ENCODE measurements around the gene LIPT2. TPM values are rescaled to one million over a fixed set of nuclear protein-coding genes. Genes with fewer than 3 reads are reported as not detected.
"Not testable (repeated sequence)": the region's sequence is repeated elsewhere in the genome, so short reads cannot be mapped to it uniquely, and the experiment has no call there.

Gene LIPT2
- total RNA-seq, 1 donor from 2014 or later, result 1.9 TPM

- TF ChIP-seq CTCF (IDR thresholded peaks at IDR 0.05; ENCODE audit: insufficient read depth, low read length, poor library complexity, severe bottlenecking), result no peak
- no peaks in the 10 kb centered on the region for H3K27me3 ChIP-seq (ENCODE audit: control insufficient read depth, insufficient read depth, low read length)
- DNase-seq (ENCODE audit: low read depth), result no peak
- H3K4me3 ChIP-seq (ENCODE audit: low read depth, low read length), result no peak overlapping the region
- no peaks in the 10 kb centered on the region for H3K36me3 ChIP-seq (ENCODE audit: control insufficient read depth, insufficient read depth, low read length)
Measured at GRCh38 chr11:74522776-74523175, 29.3 kb upstream of the LIPT2 start.

DNA sequence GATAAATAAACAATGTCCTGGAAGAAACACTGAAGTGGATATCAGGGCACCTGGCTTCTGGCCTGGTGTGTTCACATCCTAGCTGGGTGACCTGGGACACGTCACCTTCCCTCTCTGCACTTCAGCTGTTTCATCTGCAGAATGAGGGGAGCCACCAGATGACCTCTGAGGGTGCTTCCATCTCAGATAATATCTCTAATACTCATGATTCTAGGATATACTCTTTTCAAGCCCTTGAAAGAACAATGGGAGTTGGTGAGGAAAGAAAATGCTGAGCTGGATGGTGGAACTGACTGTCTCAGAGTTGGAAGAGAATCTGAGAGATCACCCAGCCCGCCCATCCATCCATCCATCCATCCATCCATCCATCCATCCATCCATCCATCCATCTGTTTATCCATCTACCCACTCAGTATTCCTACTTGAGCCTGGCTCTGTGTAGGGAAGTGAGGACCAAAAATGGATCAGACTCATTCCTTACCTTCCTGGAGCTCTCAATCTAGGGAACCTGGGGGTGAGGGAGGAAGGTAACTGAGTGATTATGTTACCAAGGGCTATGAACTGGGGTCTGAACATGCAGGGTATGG is 28.2 kb upstream of the LIPT2 start:
- Histone ChIP-seq H3K27me3 (ENCODE audit: control insufficient read depth, insufficient read depth, low read length) (no peaks in the 10 kb centered on the region), H3K36me3 (ENCODE audit: control insufficient read depth, insufficient read depth, low read length) (no peaks in the 10 kb centered on the region), H3K4me3 (ENCODE audit: low read depth, low read length) (no peak overlapping the region)
- no peak for DNase-seq (ENCODE audit: low read depth)
- TF ChIP-seq CTCF (IDR thresholded peaks at IDR 0.05; ENCODE audit: insufficient read depth, low read length, poor library complexity, severe bottlenecking), result no peak

DNA sequence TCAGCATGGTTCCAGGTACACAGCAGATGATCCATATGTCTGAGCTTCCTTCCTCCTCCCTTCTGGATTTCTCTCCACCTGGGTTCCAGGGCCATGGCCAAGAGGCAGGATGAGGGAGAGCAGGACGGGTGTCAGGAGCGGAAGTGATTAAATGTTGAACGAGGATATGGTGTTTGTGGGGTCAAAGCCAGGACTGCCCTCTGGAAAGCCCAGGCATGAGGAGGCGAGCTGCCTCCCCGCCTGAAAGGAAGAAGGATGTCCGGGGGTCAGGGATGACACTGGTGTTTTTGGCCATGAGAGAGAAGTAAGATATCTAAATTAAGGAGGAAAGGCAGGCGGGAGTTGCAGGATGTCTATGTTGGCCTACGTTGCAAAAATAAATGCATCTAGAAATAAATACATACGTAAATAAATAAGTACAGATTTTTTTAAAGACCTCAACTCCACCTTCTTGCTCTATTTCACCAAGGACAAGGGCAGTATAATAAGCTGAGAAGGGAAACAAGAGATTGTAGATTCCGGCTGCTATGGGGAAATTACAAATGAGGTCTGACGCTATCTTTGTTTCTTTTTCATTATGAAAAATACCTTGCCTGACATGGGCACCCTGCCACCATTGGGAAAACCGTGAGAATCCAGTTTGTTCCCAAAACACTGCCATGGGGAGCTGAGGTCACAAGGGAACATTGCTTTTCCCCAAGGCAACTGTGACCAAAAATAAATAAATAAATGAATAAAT is 27.6 kb upstream of the LIPT2 start:
- DNase-seq (ENCODE audit: low read depth), result no peak
- H3K36me3 ChIP-seq (ENCODE audit: control insufficient read depth, insufficient read depth, low read length), result no peaks in the 10 kb centered on the region
- H3K4me3 ChIP-seq (ENCODE audit: low read depth, low read length), result no peak overlapping the region
- TF ChIP-seq CTCF (IDR thresholded peaks at IDR 0.05; ENCODE audit: insufficient read depth, low read length, poor library complexity, severe bottlenecking), result no peak
- no peaks in the 10 kb centered on the region for H3K27me3 ChIP-seq (ENCODE audit: control insufficient read depth, insufficient read depth, low read length)

GRCh38 chr11:74520316-74520715 is 26.8 kb upstream of the LIPT2 start:
- Histone ChIP-seq H3K4me3 (ENCODE audit: low read depth, low read length) (no peak overlapping the region), H3K27me3 (ENCODE audit: control insufficient read depth, insufficient read depth, low read length) (no peaks in the 10 kb centered on the region), H3K36me3 (ENCODE audit: control insufficient read depth, insufficient read depth, low read length) (no peaks in the 10 kb centered on the region)
- TF ChIP-seq CTCF (IDR thresholded peaks at IDR 0.05; ENCODE audit: insufficient read depth, low read length, poor library complexity, severe bottlenecking), result no peak
- DNase-seq (ENCODE audit: low read depth), result no peak

- H3K4me3 ChIP-seq (ENCODE audit: low read depth, low read length), result no peak overlapping the region
- H3K36me3 ChIP-seq (ENCODE audit: control insufficient read depth, insufficient read depth, low read length), result no peaks in the 10 kb centered on the region
- TF ChIP-seq CTCF (IDR thresholded peaks at IDR 0.05; ENCODE audit: insufficient read depth, low read length, poor library complexity, severe bottlenecking), result no peak
- no peaks in the 10 kb centered on the region for H3K27me3 ChIP-seq (ENCODE audit: control insufficient read depth, insufficient read depth, low read length)
- DNase-seq (ENCODE audit: low read depth), result no peak
Measured at GRCh38 chr11:74519710-74520109, 26.2 kb upstream of the LIPT2 start.

- not testable (repeated sequence) for H3K36me3 ChIP-seq (ENCODE audit: control insufficient read depth, insufficient read depth, low read length); H3K27me3 ChIP-seq (ENCODE audit: control insufficient read depth, insufficient read depth, low read length); DNase-seq (ENCODE audit: low read depth); H3K4me3 ChIP-seq (ENCODE audit: low read depth, low read length)
Measured at GRCh38 chr11:74517592-74517991, 24.1 kb upstream of the LIPT2 start.
